Measurements from ENCODE around the gene ACY1.
"Not testable (repeated sequence)": the region's sequence is repeated elsewhere in the genome, so short reads cannot be mapped to it uniquely, and the experiment has no call there.

Gene ACY1

GRCh38 chr3:52030714-52031310, 47.5 kb downstream of the ACY1 start:
- no peak for DNase-seq

GRCh38 chr3:52031896-52032295, 48.6 kb downstream of the ACY1 start:
- no peak for DNase-seq

GRCh38 chr3:52032702-52033408, 49.5 kb downstream of the ACY1 start:
- DNase-seq, result no peak

- not testable (repeated sequence) for DNase-seq
These were observed 50.4 kb downstream of the ACY1 start for GRCh38 chr3:52033748-52034147.

- DNase-seq, result no peak
These were observed 50.9 kb downstream of the ACY1 start for GRCh38 chr3:52034212-52034611.

- DNase-seq, result no peak
These were observed 51.3 kb downstream of the ACY1 start for GRCh38 chr3:52034651-52035050.

- DNase-seq, result no peak
These were observed 52.9 kb downstream of the ACY1 start for GRCh38 chr3:52036222-52036694.

GRCh38 chr3:52036829-52037228, 53.5 kb downstream of the ACY1 start:
- no peak for DNase-seq

GRCh38 chr3:52037291-52037690, 54.0 kb downstream of the ACY1 start:
- no peak for DNase-seq

- no peak for DNase-seq
These were observed 54.9 kb downstream of the ACY1 start for GRCh38 chr3:52038227-52038626.
